Transverse colon (tissue), 4 donors: Measurements from ENCODE around the gene WFIKKN2. TPM values are rescaled to one million over a fixed set of nuclear protein-coding genes. Genes with fewer than 3 reads are reported as not detected.
"Not testable (repeated sequence)": the region's sequence is repeated elsewhere in the genome, so short reads cannot be mapped to it uniquely, and the experiment has no call there.

Experiments
- DNase-seq: peaks from one replicate; pipeline ENCODE4 v3.0.0-alpha.2; 2019
- H3K27ac ChIP-seq, 4 donors: fragments of 200-600 bp; sonication (generic); 2 replicates each; pipeline ENCODE4 v1.5.1; 2016 to 2018; ENCODE audit warnings: inconsistent platforms in 4 of 4
- H3K27me3 ChIP-seq: fragments of 200-600 bp; sonication (generic); 2 replicates; pipeline ENCODE4 v1.5.1; 2017; ENCODE audit warnings: inconsistent platforms
- H3K36me3 ChIP-seq, 4 donors: fragments of 200-600 bp; sonication (generic); 2 replicates each; pipeline ENCODE4 v1.5.1; 2017 to 2019; ENCODE audit warnings: inconsistent platforms in 4 of 4
- H3K4me1 ChIP-seq, 4 donors: fragments of 200-600 bp; sonication (generic); 2 replicates each; pipeline ENCODE4 v1.5.1; 2017 to 2020; ENCODE audit warnings: inconsistent platforms in 4 of 4
- H3K4me3 ChIP-seq, 4 donors: fragments of 200-600 bp; sonication (generic); 1 replicate in 1 of 4; 2 replicates in 3 of 4; pipeline versions ENCODE4 v1.5.1 to v1.6.1; 2017 to 2019; ENCODE audit warnings: inconsistent platforms in 4 of 4
- H3K9me3 ChIP-seq, 2 donors: fragments of 200-600 bp; sonication (generic); 2 replicates each; pipeline ENCODE4 v1.5.1; 2017 to 2019; ENCODE audit warnings: inconsistent platforms in 2 of 2
- CTCF ChIP-seq, 5 experiments: fragments of 200-600 bp in 3 of 5; fragments of 450-650 bp in 2 of 5; sonication (generic) in 3 of 5; IDR thresholded peaks; 1 replicate in 2 of 5; 2 replicates in 3 of 5; pipeline ENCODE4 v1.5.1; 2016 to 2017; ENCODE audit warnings: antibody characterized with exemption in 5 of 5, inconsistent platforms in 3 of 5, mild to moderate bottlenecking in 2 of 5, moderate library complexity in 1 of 5
- EP300 ChIP-seq: sonication (generic); formaldehyde crosslinking; IDR thresholded peaks from one replicate; pipeline ENCODE4 v1.6.1; 2017; ENCODE audit warnings: antibody characterized with exemption, low read depth
- POLR2A ChIP-seq: fragments of 450-650 bp; IDR thresholded peaks from one replicate; pipeline ENCODE4 v1.6.1; 2016; ENCODE audit warnings: antibody characterized with exemption, mild to moderate bottlenecking, moderate library complexity
- POLR2AphosphoS5 ChIP-seq, 3 donors: sonication (generic); formaldehyde crosslinking; IDR thresholded peaks; one replicate each; pipeline ENCODE4 v1.6.1; 2016; ENCODE audit warnings: antibody characterized with exemption in 3 of 3
- WGBS, 2 donors: methylation state at CpG; one replicate each; pipeline ENCODE4 v1.1.5; 2018; ENCODE audit warnings: low coverage in 1 of 2; 5-methylcytosine and 5-hydroxymethylcytosine counted together
- in situ Hi-C, 4 donors: fragments of 200-750 bp; cut with MboI; loops; one replicate each; pipeline versions ENCODE4 v1.15.0 to v1.15.1; 2017; ENCODE audit warnings: low sequenced_read_pairs in 3 of 4, low pct_ligation_motif_present in 1 of 4, low pct_unique_long_range_greater_than_20kb in 1 of 4
- intact Hi-C: fragments of 100-400 bp; cut with DNase I; formaldehyde crosslinking; loops from one replicate; pipeline ENCODE4 v1.15.1; 2023; ENCODE audit warnings: low total_unique reads
- total RNA-seq, 4 donors: library from RNA; depleted of rRNA; stranded (reverse); fragments of >200 nt; gene quantifications; one replicate each; pipeline ENCODE4 v1.1.0, GENCODE V29; 2016

The WFIKKN2 gene
- total RNA-seq, 4 donors from 2014 or later: not detected

DNA sequence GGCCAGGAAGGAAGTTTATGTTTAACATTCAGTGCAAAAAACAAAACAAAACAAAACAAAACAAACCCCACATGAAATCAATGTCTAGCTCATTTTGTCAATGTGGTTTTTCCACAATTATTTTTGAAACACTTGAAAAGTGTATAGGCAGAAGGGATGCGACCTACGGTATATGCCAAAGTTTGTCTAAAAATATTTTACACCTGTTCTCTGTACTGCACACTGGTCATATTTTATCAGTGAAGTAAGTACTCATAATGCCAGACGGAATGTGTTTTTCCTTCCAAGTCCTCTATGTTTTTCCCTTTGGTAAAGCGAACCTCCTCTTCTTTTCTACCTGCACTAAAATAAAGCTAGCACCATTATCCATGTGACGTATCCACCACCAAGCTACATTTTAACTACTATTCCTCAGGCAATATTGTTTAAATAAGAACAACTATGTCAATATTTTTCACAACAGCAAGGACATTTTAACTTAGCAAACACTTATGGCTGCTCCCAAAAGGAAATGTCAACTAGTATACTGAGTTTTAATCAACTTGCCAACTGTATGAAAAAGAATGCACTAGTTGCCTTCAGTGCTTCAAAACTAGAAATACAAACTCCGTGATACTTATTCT, 20.4 kb downstream of the WFIKKN2 start:
- TF ChIP-seq POLR2AphosphoS5 (IDR thresholded peaks at IDR 0.05): no peak
- TF ChIP-seq POLR2A: no peak
- no peak for TF ChIP-seq EP300
- TF ChIP-seq CTCF (IDR thresholded peaks at IDR 0.05): no peak
- Histone ChIP-seq H3K27me3 (no peaks in the 10 kb centered on the region), H3K27ac (peak overlapping the region; percentile 35 to 67 (median 54)), H3K9me3 (no peaks in the 10 kb centered on the region), H3K4me3 (no peak overlapping the region), H3K4me1 (peaks cover 14 to 67% (median 26%) of the 10 kb centered on the region in 4 donors), H3K36me3 (no peaks in the 10 kb centered on the region)
- WGBS, 2 donors: 49 to 50% methylated on average over 6 of the region's 6 CpGs
- intact Hi-C loops: no loop called here
- in situ Hi-C loops: loop anchor here in 2 of 4 donors (25.0 kb wide), 1 partner anchor 306 kb away; the partner anchor contains the start of genes NME1 (in 2 of the 2) and NME2 (in 2 of the 2)
- DNase-seq: no peak

GRCh38 chr17:50856431-50856830, 21.0 kb downstream of the WFIKKN2 start:
- intact Hi-C loops: no loop called here
- no peaks in the 10 kb centered on the region for H3K27me3 ChIP-seq
- H3K9me3 ChIP-seq: no peaks in the 10 kb centered on the region
- H3K36me3 ChIP-seq: peaks cover 0 to 4% (median 0%) of the 10 kb centered on the region in 4 donors
- in situ Hi-C loops: loop anchor here in 2 of 4 donors (25.0 kb wide), 1 partner anchor 306 kb away; the partner anchor contains the start of genes NME1 (in 2 of the 2) and NME2 (in 2 of the 2)
- peaks cover 14 to 73% (median 29%) of the 10 kb centered on the region in 4 donors for H3K4me1 ChIP-seq
- H3K4me3 ChIP-seq: no peak overlapping the region
- WGBS, 2 donors: 65 to 79% methylated on average over 2 of the region's 2 CpGs
- TF ChIP-seq CTCF (IDR thresholded peaks at IDR 0.05) (no peak), EP300 (no peak), POLR2A (no peak), POLR2AphosphoS5 (IDR thresholded peaks at IDR 0.05) (no peak)
- no peak for DNase-seq
- H3K27ac ChIP-seq: peak overlapping the region; percentile 35 to 67 (median 54)

DNA sequence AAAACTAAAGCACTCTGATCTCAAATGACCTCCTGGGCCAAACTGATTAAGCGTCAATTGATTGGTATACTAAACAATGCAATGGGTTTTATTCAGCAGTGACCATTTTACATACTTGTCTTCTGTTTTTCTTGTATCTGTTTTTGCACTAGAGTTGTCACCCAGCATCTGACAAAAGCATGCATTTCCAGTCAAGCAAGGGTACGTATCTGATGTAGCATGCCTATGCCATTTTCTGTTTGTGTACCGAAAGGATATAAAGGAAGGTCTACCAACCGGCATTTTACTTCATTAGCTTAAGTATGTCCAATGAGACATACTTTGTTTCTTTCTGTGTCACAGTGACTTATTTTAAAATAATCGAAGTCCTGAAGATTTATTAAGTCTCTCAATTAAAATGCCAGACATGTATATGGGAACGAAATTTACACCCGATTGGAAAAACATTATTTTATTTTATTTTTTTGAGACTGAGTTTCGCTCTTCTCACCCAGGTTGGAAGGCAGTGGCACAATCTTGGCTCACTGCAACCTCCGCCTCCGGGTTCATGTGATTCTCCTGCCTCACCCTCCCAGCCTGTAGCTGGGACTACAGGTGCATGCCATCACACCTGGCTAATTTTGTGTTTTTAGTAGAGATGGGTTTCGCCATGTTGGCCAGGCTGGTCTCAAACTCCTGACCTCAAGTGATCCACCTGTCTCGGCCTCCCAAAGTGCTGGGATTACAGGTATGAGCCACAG, 23.3 kb downstream of the WFIKKN2 start:
- no peak for TF ChIP-seq CTCF (IDR thresholded peaks at IDR 0.05)
- no peak for TF ChIP-seq EP300
- no peak for TF ChIP-seq POLR2A
- TF ChIP-seq POLR2AphosphoS5 (IDR thresholded peaks at IDR 0.05): no peak
- WGBS, 2 donors: 94 to 96% methylated on average over 11 to 12 of the region's 12 CpGs
- H3K27me3 ChIP-seq: no peaks in the 10 kb centered on the region
- no peaks in the 10 kb centered on the region for H3K9me3 ChIP-seq
- H3K4me1 ChIP-seq: peaks cover 3 to 74% (median 40%) of the 10 kb centered on the region in 4 donors
- H3K4me3 ChIP-seq: no peak overlapping the region
- intact Hi-C loops: no loop called here
- peaks cover 0 to 20% (median 0%) of the 10 kb centered on the region in 4 donors for H3K36me3 ChIP-seq
- DNase-seq: no peak
- peak overlapping the region; percentile 26 to 66 (median 50) for H3K27ac ChIP-seq
- in situ Hi-C loops: loop anchor here in 2 of 4 donors (25.0 kb wide), 1 partner anchor 304 kb away; the partner anchor contains the start of genes NME1 (in 2 of the 2) and NME2 (in 2 of the 2)

DNA sequence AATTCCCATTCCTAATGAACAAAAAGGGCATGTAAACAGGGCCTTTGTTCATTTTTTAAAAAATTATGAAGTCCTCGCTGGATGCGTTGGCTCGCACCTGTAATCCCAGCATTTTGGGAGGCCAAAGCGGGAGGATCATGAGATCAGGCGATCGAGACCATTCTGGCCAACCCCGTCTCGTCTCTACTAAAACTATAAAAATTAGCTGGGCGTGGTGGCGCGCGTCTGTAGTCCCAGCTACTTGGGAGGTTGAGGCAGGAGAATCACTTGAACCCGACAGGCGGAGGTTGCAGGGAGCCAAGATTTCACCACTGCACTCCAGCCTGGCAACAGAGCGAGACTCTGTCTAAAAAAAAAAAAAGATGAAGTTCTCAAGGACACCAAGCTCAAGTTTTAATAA, 24.3 kb downstream of the WFIKKN2 start:
- H3K4me1 ChIP-seq: peaks cover 3 to 77% (median 39%) of the 10 kb centered on the region in 4 donors
- DNase-seq, H3K27me3 ChIP-seq, H3K4me3 ChIP-seq, intact Hi-C loops, H3K9me3 ChIP-seq: not testable (repeated sequence)
- in situ Hi-C loops: loop anchor here in 2 of 4 donors (25.0 kb wide), 1 partner anchor 303 kb away; the partner anchor contains the start of genes NME1 (in 2 of the 2) and NME2 (in 2 of the 2)
- 95 to 97% methylated on average over 10 to 15 of the region's 15 CpGs for whole genome bisulfite sequencing, 2 donors
- peak overlapping the region in 2 of 4 donors; percentile 9 to 66 for H3K27ac ChIP-seq
- H3K36me3 ChIP-seq: peaks cover 0 to 20% (median 0%) of the 10 kb centered on the region in 4 donors
